Ascending aorta (tissue), 2 donors: ENCODE data around the gene EAF2. TPM values are rescaled to one million over a fixed set of nuclear protein-coding genes. Genes with fewer than 3 reads are reported as not detected.

Experiments
- DNase-seq, 2 donors: peaks; one replicate each; pipeline ENCODE4 v3.0.0-alpha.2; 2019; ENCODE audit warnings: low spot score in 2 of 2
- H3K27ac ChIP-seq, 2 donors: fragments of 200-600 bp; sonication (generic); one replicate each; pipeline ENCODE4 v1.5.1; 2016 to 2017; ENCODE audit warnings: mild to moderate bottlenecking in 1 of 2
- H3K27me3 ChIP-seq: fragments of 200-600 bp; sonication (generic); one replicate; pipeline ENCODE4 v1.5.1; 2017
- H3K36me3 ChIP-seq, 2 donors: fragments of 200-600 bp; sonication (generic); one replicate each; pipeline ENCODE4 v1.5.1; 2016
- H3K4me1 ChIP-seq, 2 donors: fragments of 200-600 bp; sonication (generic); one replicate each; pipeline ENCODE4 v1.5.1; 2016 to 2017; ENCODE audit warnings: mild to moderate bottlenecking in 1 of 2
- H3K4me3 ChIP-seq, 2 donors: fragments of 200-600 bp; sonication (generic); one replicate each; pipeline ENCODE4 v1.5.1; 2016 to 2017; ENCODE audit warnings: mild to moderate bottlenecking in 1 of 2
- H3K9me3 ChIP-seq, 2 donors: fragments of 200-600 bp; sonication (generic); one replicate each; pipeline ENCODE4 v1.5.1; 2016
- CTCF ChIP-seq, 3 experiments: fragments of 200-600 bp in 2 of 3; fragments of 450-650 bp in 1 of 3; sonication (generic) in 2 of 3; IDR thresholded peaks; one replicate each; pipeline ENCODE4 v1.5.1; 2016 to 2019; ENCODE audit warnings: antibody characterized with exemption in 3 of 3, mild to moderate bottlenecking in 1 of 3, moderate library complexity in 1 of 3
- intact Hi-C: fragments of 100-400 bp; cut with DNase I; formaldehyde crosslinking; loops from one replicate; pipeline ENCODE4 v1.15.1; 2023
- total RNA-seq: library from RNA; depleted of rRNA; stranded (reverse); fragments of >200 nt; gene quantifications from one replicate; pipeline ENCODE4 v1.1.0, GENCODE V29; 2016

The EAF2 gene
- total RNA-seq, 1 donor from 2014 or later, result 2.4 TPM

GRCh38 chr3:121913305-121913990, 78.4 kb downstream of the EAF2 start:
- no peak overlapping the region for H3K4me3 ChIP-seq
- H3K27ac ChIP-seq, result no peak overlapping the region
- H3K4me1 ChIP-seq, result no peaks in the 10 kb centered on the region
- no peak for TF ChIP-seq CTCF (IDR thresholded peaks at IDR 0.05)
- no peaks in the 10 kb centered on the region for H3K36me3 ChIP-seq
- DNase-seq, result no peak
- no peaks in the 10 kb centered on the region for H3K9me3 ChIP-seq
- intact Hi-C loops, result no loop called here
- H3K27me3 ChIP-seq, result no peaks in the 10 kb centered on the region

GRCh38 chr3:121914081-121914998, 79.3 kb downstream of the EAF2 start:
- no peak for DNase-seq
- intact Hi-C loops, result no loop called here
- H3K4me3 ChIP-seq, result peak overlapping the region in 1 of 2 donors; percentile 27

GRCh38 chr3:121916189-121916588, 81.2 kb downstream of the EAF2 start:
- intact Hi-C loops, result no loop called here
- TF ChIP-seq CTCF (IDR thresholded peaks at IDR 0.05), result no peak

More at GRCh38 chr3:121914081-121914998, 79.3 kb downstream of the EAF2 start:
- H3K4me1 ChIP-seq, result no peaks in the 10 kb centered on the region
- H3K36me3 ChIP-seq, result no peaks in the 10 kb centered on the region
- H3K9me3 ChIP-seq, result no peaks in the 10 kb centered on the region
- no peak for TF ChIP-seq CTCF (IDR thresholded peaks at IDR 0.05)
- no peaks in the 10 kb centered on the region for H3K27me3 ChIP-seq
- H3K27ac ChIP-seq, result no peak overlapping the region

GRCh38 chr3:121918779-121919483, 83.9 kb downstream of the EAF2 start:
- Histone ChIP-seq H3K27ac (no peak overlapping the region), H3K4me1 (no peaks in the 10 kb centered on the region), H3K27me3 (no peaks in the 10 kb centered on the region), H3K4me3 (no peak overlapping the region), H3K36me3 (no peaks in the 10 kb centered on the region), H3K9me3 (no peaks in the 10 kb centered on the region)
- no peak for DNase-seq
- TF ChIP-seq CTCF (IDR thresholded peaks at IDR 0.05), result no peak
- intact Hi-C loops, result no loop called here

More at GRCh38 chr3:121916189-121916588, 81.2 kb downstream of the EAF2 start:
- no peaks in the 10 kb centered on the region for H3K27me3 ChIP-seq
- no peak for DNase-seq
- H3K27ac ChIP-seq, result no peak overlapping the region
- no peaks in the 10 kb centered on the region for H3K36me3 ChIP-seq
- no peak overlapping the region for H3K4me3 ChIP-seq
- no peaks in the 10 kb centered on the region for H3K4me1 ChIP-seq
- H3K9me3 ChIP-seq, result no peaks in the 10 kb centered on the region

GRCh38 chr3:121924734-121925133, 89.7 kb downstream of the EAF2 start:
- no peak overlapping the region for H3K27ac ChIP-seq
- intact Hi-C loops, result no loop called here

More at GRCh38 chr3:121924734-121925133, 89.7 kb downstream of the EAF2 start:
- no peak for DNase-seq
- Histone ChIP-seq H3K27me3 (no peaks in the 10 kb centered on the region), H3K9me3 (no peaks in the 10 kb centered on the region), H3K4me1 (no peaks in the 10 kb centered on the region), H3K4me3 (no peak overlapping the region), H3K36me3 (peaks cover 0 to 5% of the 10 kb centered on the region in 2 donors)
- TF ChIP-seq CTCF (IDR thresholded peaks at IDR 0.05), result no peak
